ENCODE results near the gene ACER1.

ACER1 gene, protein sequence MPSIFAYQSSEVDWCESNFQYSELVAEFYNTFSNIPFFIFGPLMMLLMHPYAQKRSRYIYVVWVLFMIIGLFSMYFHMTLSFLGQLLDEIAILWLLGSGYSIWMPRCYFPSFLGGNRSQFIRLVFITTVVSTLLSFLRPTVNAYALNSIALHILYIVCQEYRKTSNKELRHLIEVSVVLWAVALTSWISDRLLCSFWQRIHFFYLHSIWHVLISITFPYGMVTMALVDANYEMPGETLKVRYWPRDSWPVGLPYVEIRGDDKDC

GRCh38 chr19:6333439-6333838 lies at the start of gene ACER1:
Gene ACER1, minus strand, starts transcription at chr19:6333612. Its CDS starts 61 bp downstream, at chr19:6333551.
- no peaks in the 10 kb centered on the region for H3K36me3 ChIP-seq (ENCODE audit: control insufficient read depth, insufficient read depth, low read length)

GRCh38 chr19:6383188-6383587 lies 49.8 kb upstream of the ACER1 start:
- no peak overlapping the region for H3K27ac ChIP-seq (ENCODE audit: low read depth, low read length)
- H3K9ac ChIP-seq (ENCODE audit: low read length): no peak overlapping the region
- H3K4me3 ChIP-seq (ENCODE audit: low read length): no peak overlapping the region
- H3K27me3 ChIP-seq (ENCODE audit: control insufficient read depth, insufficient read depth, low read length): no peaks in the 10 kb centered on the region
- peaks cover 45% of the 10 kb centered on the region for H3K36me3 ChIP-seq (ENCODE audit: control insufficient read depth, insufficient read depth, low read length)
- no peaks in the 10 kb centered on the region for H3K4me1 ChIP-seq (ENCODE audit: control insufficient read depth, insufficient read depth, low read length)

More at GRCh38 chr19:6333439-6333838, at the start of gene ACER1:
- Histone ChIP-seq H3K4me1 (ENCODE audit: control insufficient read depth, insufficient read depth, low read length) (no peaks in the 10 kb centered on the region), H3K27ac (ENCODE audit: low read depth, low read length) (no peak within 1 kb of the TSS), H3K4me3 (ENCODE audit: low read length) (no peak within 1 kb of the TSS), H3K9ac (ENCODE audit: low read length) (no peak within 1 kb of the TSS), H3K27me3 (ENCODE audit: control insufficient read depth, insufficient read depth, low read length) (no peaks in the 10 kb centered on the region)

GRCh38 chr19:6381030-6381750 lies 47.8 kb upstream of the ACER1 start:
- H3K27me3 ChIP-seq (ENCODE audit: control insufficient read depth, insufficient read depth, low read length): no peaks in the 10 kb centered on the region
- H3K4me1 ChIP-seq (ENCODE audit: control insufficient read depth, insufficient read depth, low read length): peaks cover 3% of the 10 kb centered on the region
- no peak overlapping the region for H3K27ac ChIP-seq (ENCODE audit: low read depth, low read length)
- peaks cover 34% of the 10 kb centered on the region for H3K36me3 ChIP-seq (ENCODE audit: control insufficient read depth, insufficient read depth, low read length)
- no peak overlapping the region for H3K9ac ChIP-seq (ENCODE audit: low read length)
- H3K4me3 ChIP-seq (ENCODE audit: low read length): no peak overlapping the region

DNA sequence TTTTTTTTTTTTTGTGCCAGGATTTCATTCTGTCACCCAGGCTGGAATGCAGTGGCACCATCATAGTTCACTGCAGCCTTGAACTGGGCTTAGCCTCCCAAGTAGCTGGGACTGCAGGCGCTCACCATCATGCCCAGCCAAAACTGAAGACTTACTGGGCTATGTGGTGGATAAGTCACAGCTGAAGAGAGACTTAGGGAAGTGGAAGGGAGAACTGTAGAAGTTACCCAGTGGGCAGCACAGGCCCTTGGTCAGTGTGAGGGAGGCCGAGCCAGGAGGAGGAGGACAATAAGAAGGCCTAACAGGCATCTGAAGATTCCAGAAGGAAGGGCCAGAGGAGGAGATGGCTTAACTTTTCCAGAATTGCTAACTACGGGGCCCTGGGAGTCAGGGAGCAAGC lies 46.3 kb upstream of the ACER1 start:
- no peak overlapping the region for H3K27ac ChIP-seq (ENCODE audit: low read depth, low read length)
- H3K27me3 ChIP-seq (ENCODE audit: control insufficient read depth, insufficient read depth, low read length): no peaks in the 10 kb centered on the region
- peaks cover 30% of the 10 kb centered on the region for H3K36me3 ChIP-seq (ENCODE audit: control insufficient read depth, insufficient read depth, low read length)
- peaks cover 3% of the 10 kb centered on the region for H3K4me1 ChIP-seq (ENCODE audit: control insufficient read depth, insufficient read depth, low read length)
- no peak overlapping the region for H3K9ac ChIP-seq (ENCODE audit: low read length)
- H3K4me3 ChIP-seq (ENCODE audit: low read length): no peak overlapping the region

GRCh38 chr19:6378486-6378885 lies 45.1 kb upstream of the ACER1 start:
- Histone ChIP-seq H3K4me1 (ENCODE audit: control insufficient read depth, insufficient read depth, low read length) (peaks cover 6% of the 10 kb centered on the region), H3K27ac (ENCODE audit: low read depth, low read length) (no peak overlapping the region), H3K27me3 (ENCODE audit: control insufficient read depth, insufficient read depth, low read length) (no peaks in the 10 kb centered on the region), H3K9ac (ENCODE audit: low read length) (no peak overlapping the region), H3K36me3 (ENCODE audit: control insufficient read depth, insufficient read depth, low read length) (peaks cover 29% of the 10 kb centered on the region), H3K4me3 (ENCODE audit: low read length) (no peak overlapping the region)

GRCh38 chr19:6378041-6378440 lies 44.6 kb upstream of the ACER1 start:
- Histone ChIP-seq H3K9ac (ENCODE audit: low read length) (no peak overlapping the region), H3K36me3 (ENCODE audit: control insufficient read depth, insufficient read depth, low read length) (peaks cover 25% of the 10 kb centered on the region), H3K4me3 (ENCODE audit: low read length) (no peak overlapping the region), H3K27ac (ENCODE audit: low read depth, low read length) (no peak overlapping the region), H3K27me3 (ENCODE audit: control insufficient read depth, insufficient read depth, low read length) (no peaks in the 10 kb centered on the region), H3K4me1 (ENCODE audit: control insufficient read depth, insufficient read depth, low read length) (peaks cover 6% of the 10 kb centered on the region)

GRCh38 chr19:6376512-6377190 lies 43.2 kb upstream of the ACER1 start:
- Histone ChIP-seq H3K9ac (ENCODE audit: low read length) (no peak overlapping the region), H3K27me3 (ENCODE audit: control insufficient read depth, insufficient read depth, low read length) (no peaks in the 10 kb centered on the region), H3K4me3 (ENCODE audit: low read length) (no peak overlapping the region), H3K4me1 (ENCODE audit: control insufficient read depth, insufficient read depth, low read length) (peaks cover 6% of the 10 kb centered on the region), H3K27ac (ENCODE audit: low read depth, low read length) (no peak overlapping the region), H3K36me3 (ENCODE audit: control insufficient read depth, insufficient read depth, low read length) (peaks cover 20% of the 10 kb centered on the region)

GRCh38 chr19:6375411-6376010 lies 42.1 kb upstream of the ACER1 start, which contains the start of gene PSPN:
Gene PSPN, minus strand, starts transcription at chr19:6375933. Its CDS starts 84 bp downstream, at chr19:6375849.
- H3K9ac ChIP-seq (ENCODE audit: low read length): no peak within 1 kb of the TSS
- H3K27me3 ChIP-seq (ENCODE audit: control insufficient read depth, insufficient read depth, low read length): no peaks in the 10 kb centered on the region
- peaks cover 10% of the 10 kb centered on the region for H3K36me3 ChIP-seq (ENCODE audit: control insufficient read depth, insufficient read depth, low read length)
- no peak within 1 kb of the TSS for H3K4me3 ChIP-seq (ENCODE audit: low read length)
- H3K4me1 ChIP-seq (ENCODE audit: control insufficient read depth, insufficient read depth, low read length): peaks cover 6% of the 10 kb centered on the region
- no peak within 1 kb of the TSS for H3K27ac ChIP-seq (ENCODE audit: low read depth, low read length)

GRCh38 chr19:6374711-6375410 lies 41.4 kb upstream of the ACER1 start:
- Histone ChIP-seq H3K4me3 (ENCODE audit: low read length) (no peak overlapping the region), H3K9ac (ENCODE audit: low read length) (no peak overlapping the region), H3K27me3 (ENCODE audit: control insufficient read depth, insufficient read depth, low read length) (no peaks in the 10 kb centered on the region), H3K4me1 (ENCODE audit: control insufficient read depth, insufficient read depth, low read length) (peaks cover 6% of the 10 kb centered on the region), H3K36me3 (ENCODE audit: control insufficient read depth, insufficient read depth, low read length) (peaks cover 3% of the 10 kb centered on the region), H3K27ac (ENCODE audit: low read depth, low read length) (no peak overlapping the region)

DNA sequence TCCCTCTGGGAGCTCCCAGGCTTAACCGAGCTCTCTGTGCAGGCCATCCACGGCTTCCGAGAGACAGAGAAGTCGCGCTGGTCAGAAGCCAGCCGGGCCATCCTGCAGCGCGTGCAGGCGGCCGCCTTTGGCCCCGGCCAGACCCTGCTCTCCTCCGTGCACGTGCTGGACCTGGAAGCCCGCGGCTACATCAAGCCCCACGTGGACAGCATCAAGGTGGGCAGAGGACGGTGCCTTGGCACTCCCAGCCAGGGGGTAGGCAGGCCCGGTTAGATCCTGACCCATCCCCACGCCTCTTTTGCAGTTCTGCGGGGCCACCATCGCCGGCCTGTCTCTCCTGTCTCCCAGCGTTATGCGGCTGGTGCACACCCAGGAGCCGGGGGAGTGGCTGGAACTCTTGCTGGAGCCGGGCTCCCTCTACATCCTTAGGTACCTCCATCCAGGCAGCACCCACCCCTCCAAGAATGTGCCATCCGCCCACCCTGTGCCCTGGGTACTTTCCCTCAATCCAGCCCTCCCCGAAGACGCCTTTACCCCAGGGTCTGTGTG lies 40.8 kb upstream of the ACER1 start:
- Histone ChIP-seq H3K27me3 (ENCODE audit: control insufficient read depth, insufficient read depth, low read length) (no peaks in the 10 kb centered on the region), H3K27ac (ENCODE audit: low read depth, low read length) (no peak overlapping the region), H3K4me1 (ENCODE audit: control insufficient read depth, insufficient read depth, low read length) (peaks cover 6% of the 10 kb centered on the region), H3K9ac (ENCODE audit: low read length) (no peak overlapping the region), H3K4me3 (ENCODE audit: low read length) (peak overlapping the region; percentile 70), H3K36me3 (ENCODE audit: control insufficient read depth, insufficient read depth, low read length) (no peaks in the 10 kb centered on the region)

DNA sequence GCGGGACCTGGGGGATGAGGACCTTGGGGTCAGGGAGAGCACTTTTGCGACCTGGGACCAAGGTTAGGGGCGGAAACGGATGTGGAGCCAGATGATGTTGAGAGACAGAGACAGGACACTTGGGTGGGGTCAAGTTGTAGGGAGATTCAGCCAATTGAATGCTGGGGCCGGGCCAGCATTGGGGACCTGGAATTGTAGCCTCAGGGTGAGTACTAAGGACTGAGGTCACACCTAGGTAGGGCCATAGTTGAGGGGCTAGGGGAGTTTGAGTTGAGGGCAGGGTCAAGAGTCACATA lies 40.3 kb upstream of the ACER1 start:
- Histone ChIP-seq H3K4me3 (ENCODE audit: low read length) (peak overlapping the region; percentile 70), H3K9ac (ENCODE audit: low read length) (no peak overlapping the region), H3K27me3 (ENCODE audit: control insufficient read depth, insufficient read depth, low read length) (no peaks in the 10 kb centered on the region), H3K4me1 (ENCODE audit: control insufficient read depth, insufficient read depth, low read length) (peaks cover 6% of the 10 kb centered on the region), H3K27ac (ENCODE audit: low read depth, low read length) (peak overlapping the region; percentile 68), H3K36me3 (ENCODE audit: control insufficient read depth, insufficient read depth, low read length) (no peaks in the 10 kb centered on the region)
